Fibroblast of upper back skin (primary cell): Measurements from ENCODE around the gene STIM1.

Source experiments
- DNase-seq: peaks from one replicate; pipeline ENCODE4 v3.0.0-alpha.2; 2013

The STIM1 gene

DNA sequence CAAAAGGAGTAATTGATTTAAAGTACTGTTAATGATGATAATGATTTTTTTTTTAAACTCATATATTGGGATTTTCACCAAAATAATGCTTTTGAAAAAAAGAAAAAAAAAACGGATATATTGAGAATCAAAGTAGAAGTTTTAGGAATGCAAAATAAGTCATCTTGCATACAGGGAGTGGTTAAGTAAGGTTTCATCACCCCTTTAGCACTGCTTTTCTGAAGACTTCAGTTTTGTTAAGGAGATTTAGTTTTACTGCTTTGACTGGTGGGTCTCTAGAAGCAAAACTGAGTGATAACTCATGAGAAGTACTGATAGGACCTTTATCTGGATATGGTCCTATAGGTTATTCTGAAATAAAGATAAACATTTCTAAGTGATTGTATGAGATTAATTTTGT lies 283.0 kb downstream of the STIM1 start:
- DNase-seq = no peak

DNA sequence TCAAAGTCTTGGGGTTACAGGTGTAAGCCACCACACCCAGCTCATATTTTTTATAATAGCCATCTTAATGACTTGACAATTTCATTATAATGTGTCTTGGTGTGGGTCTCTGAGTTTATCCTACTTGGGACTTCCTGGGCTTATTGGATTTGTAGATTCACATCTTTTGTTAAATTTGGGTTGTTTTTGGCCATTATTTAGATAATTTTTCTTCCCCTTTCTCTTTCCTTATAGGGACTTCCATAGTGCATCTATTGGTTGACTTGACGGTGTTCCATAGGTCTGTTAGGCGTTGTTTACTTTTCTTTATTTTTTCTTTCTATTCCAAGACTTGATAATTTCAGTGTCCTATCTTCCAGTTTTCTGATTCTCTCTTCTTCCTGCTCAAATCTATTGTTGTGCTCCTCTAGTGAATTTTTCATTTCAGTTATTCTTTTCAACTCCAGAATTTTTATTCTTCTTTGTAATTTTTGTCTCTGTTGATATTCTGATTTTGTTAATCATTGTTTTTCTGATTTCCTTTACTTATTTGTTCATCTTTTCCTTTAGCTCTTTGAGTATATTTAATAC lies 284.7 kb downstream of the STIM1 start:
- DNase-seq = no peak
